SK-N-SH (cell line): ENCODE measurements around the gene FYB1. TPM values are rescaled to one million over a fixed set of nuclear protein-coding genes. Genes with fewer than 3 reads are reported as not detected.

Experiments
- CTCF ChIA-PET: fragments of 300-600, 350-600 bp; formaldehyde crosslinking; extraction: SDS; loops from one replicate; lab custom pipeline; 2021; lab: Yijun Ruan, JAX
- POLR2A ChIA-PET: fragments of 350-600 bp; sonication (Branson Sonifier 250); formaldehyde crosslinking; extraction: SDS; loops from one replicate; lab custom pipeline; 2020; ENCODE audit warnings: antibody characterized with exemption, inconsistent platforms; lab: Yijun Ruan, JAX
- DNase-seq: peaks from one replicate; pipeline ENCODE4 v3.0.0; 2012
- H2AFZ ChIP-seq: fragments of 200-600 bp; sonication (generic); 2 replicates; pipeline ENCODE4 v1.8.1; 2016; ENCODE audit warnings: antibody characterized with exemption, mild to moderate bottlenecking, low read depth
- H3F3A ChIP-seq: fragments of 200-600 bp; sonication (generic); replicated peaks from 2 replicates; pipeline ENCODE3; 2016; ENCODE audit warnings: antibody characterized with exemption, mild to moderate bottlenecking; ENCODE audit not compliant: insufficient read depth
- H3K27ac ChIP-seq, 2 experiments: fragments of 200-500 bp in 1 of 2; fragments of 200-600 bp in 1 of 2; sonication (Bioruptor generic) in 1 of 2; sonication (generic), shearing (Covaris generic) in 1 of 2; 2 replicates each; pipeline versions ENCODE4 v1.5.1 to v1.6.1; 2014 to 2016; ENCODE audit warnings: low read depth in 2 of 2, inconsistent platforms in 1 of 2, low read length in 1 of 2, mild to moderate bottlenecking in 1 of 2, mixed read lengths in 1 of 2
- H3K27me3 ChIP-seq: fragments of 200-600 bp; sonication (generic), shearing (Covaris generic); 2 replicates; pipeline ENCODE4 v1.6.1; 2016; ENCODE audit warnings: mixed run types; ENCODE audit not compliant: insufficient read depth
- H3K36me3 ChIP-seq, 2 experiments: fragments of 200-500 bp in 1 of 2; fragments of 200-600 bp in 1 of 2; sonication (Bioruptor generic) in 1 of 2; sonication (generic) in 1 of 2; replicated peaks in 1 of 2; 2 replicates each; pipeline versions ENCODE3 to v1.5.1; 2014 to 2016; ENCODE audit warnings: low read length in 1 of 2, mild to moderate bottlenecking in 1 of 2; ENCODE audit not compliant: insufficient read depth in 2 of 2, control insufficient read depth in 1 of 2
- H3K4me1 ChIP-seq, 2 experiments: fragments of 200-500 bp in 1 of 2; fragments of 200-600 bp in 1 of 2; sonication (Bioruptor generic) in 1 of 2; sonication (generic), shearing (Covaris generic) in 1 of 2; 2 replicates each; pipeline versions ENCODE4 v1.5.1 to v1.6.1; 2014 to 2016; ENCODE audit warnings: low read depth in 1 of 2, low read length in 1 of 2, mixed run types in 1 of 2; ENCODE audit not compliant: insufficient read depth in 2 of 2, control insufficient read depth in 1 of 2
- H3K4me2 ChIP-seq: fragments of 200-600 bp; sonication (generic), shearing (Covaris generic); 2 replicates; pipeline ENCODE4 v1.6.1; 2017; ENCODE audit warnings: mixed run types
- H3K4me3 ChIP-seq, 2 experiments: fragments of 200-500 bp in 1 of 2; fragments of 200-600 bp in 1 of 2; sonication (Bioruptor generic) in 1 of 2; sonication (generic), shearing (Covaris generic) in 1 of 2; 2 replicates each; pipeline versions ENCODE4 v1.5.1 to v1.8.1; 2014 to 2016; ENCODE audit warnings: low read depth in 2 of 2, inconsistent platforms in 1 of 2, low read length in 1 of 2, mild to moderate bottlenecking in 1 of 2, mixed read lengths in 1 of 2, moderate library complexity in 1 of 2
- H3K79me2 ChIP-seq: fragments of 200-600 bp; sonication (generic); 2 replicates; pipeline ENCODE4 v1.8.1; 2017; ENCODE audit warnings: mild to moderate bottlenecking; ENCODE audit not compliant: insufficient read depth
- H3K9ac ChIP-seq: fragments of 200-600 bp; sonication (generic); 2 replicates; pipeline ENCODE4 v1.6.1; 2017; ENCODE audit warnings: mixed run types
- H3K9me2 ChIP-seq: fragments of 200-600 bp; sonication (generic); 2 replicates; pipeline ENCODE4 v1.6.1; 2017; ENCODE audit warnings: mixed run types
- H3K9me3 ChIP-seq: fragments of 200-600 bp; sonication (generic); 2 replicates; pipeline ENCODE4 v1.6.1; 2017; ENCODE audit warnings: mixed run types, mild to moderate bottlenecking, moderate library complexity
- H4K20me1 ChIP-seq: fragments of 200-600 bp; sonication (generic); 2 replicates; pipeline ENCODE4 v1.6.1; 2017; ENCODE audit warnings: mild to moderate bottlenecking, mixed run types; ENCODE audit not compliant: insufficient read depth
- FOXJ3 ChIP-seq: sonication (generic); formaldehyde crosslinking; IDR thresholded peaks from 2 replicates; pipeline ENCODE4 v1.5.1; 2020; ENCODE audit warnings: mild to moderate bottlenecking, missing genetic modification reagents
- GATA2 ChIP-seq: sonication (generic); formaldehyde crosslinking; IDR thresholded peaks from 2 replicates; pipeline ENCODE4 v1.5.0; 2020; ENCODE audit warnings: mild to moderate bottlenecking, missing genetic modification reagents
- MEF2A ChIP-seq: IDR thresholded peaks from 2 replicates; pipeline ENCODE4 v1.4.0; 2012; ENCODE audit warnings: low read depth, borderline replicate concordance
- MXI1 ChIP-seq: IDR thresholded peaks from 2 replicates; pipeline ENCODE4 v1.6.1; 2012; ENCODE audit warnings: mild to moderate bottlenecking, low read depth, low read length, improper control_type of control experiment
- POLR2AphosphoS5 ChIP-seq: IDR thresholded peaks from 2 replicates; pipeline ENCODE4 v1.6.1; 2012; ENCODE audit warnings: low read depth, low read length
- RAD21 ChIP-seq: IDR thresholded peaks from 2 replicates; pipeline ENCODE4 v1.6.1; 2012; ENCODE audit warnings: mild to moderate bottlenecking, low read length
- RFX5 ChIP-seq: IDR thresholded peaks from 2 replicates; pipeline ENCODE4 v1.6.1; 2012; ENCODE audit warnings: mild to moderate bottlenecking, improper control_type of control experiment, low read length
- RXRA ChIP-seq: IDR thresholded peaks from 2 replicates; pipeline ENCODE4 v1.4.0; 2012; ENCODE audit warnings: low read depth, mild to moderate bottlenecking, borderline replicate concordance
- SIN3A ChIP-seq: IDR thresholded peaks from 2 replicates; pipeline ENCODE4 v1.6.1; 2012; ENCODE audit warnings: low read depth, mild to moderate bottlenecking, low read length, moderate library complexity, borderline replicate concordance
- YY1 ChIP-seq: IDR thresholded peaks from 2 replicates; pipeline ENCODE4 v1.4.0; 2012; ENCODE audit warnings: low read depth, mild to moderate bottlenecking
- WGBS: methylation state at CpG from one replicate; pipeline ENCODE4 v1.1.6; 2017; ENCODE audit warnings: low lambda C conversion rate; 5-methylcytosine and 5-hydroxymethylcytosine counted together
- polyA plus RNA-seq, 3 experiments: library from polyadenylated mRNA; depleted of rRNA; stranded (reverse); fragments of >200 nt; gene quantifications; 2 replicates each; pipeline ENCODE4 v1.2.3, GENCODE V29; 2012
- TF ChIP-seq, protein P1 (sequence below): IDR thresholded peaks from 2 replicates; pipeline ENCODE4; 2012
- TF ChIP-seq, protein P2 (sequence below): fragments of 200-600 bp; sonication (generic); IDR thresholded peaks from 2 replicates; pipeline ENCODE4 v1.6.1; 2017; ENCODE audit warnings: antibody characterized with exemption, mild to moderate bottlenecking, moderate library complexity
- TF ChIP-seq, protein P3 (sequence below): IDR thresholded peaks from 2 replicates; pipeline ENCODE4 v1.4.0; 2012; ENCODE audit warnings: low read depth, borderline replicate concordance
- TF ChIP-seq, protein P4 (sequence below): IDR thresholded peaks from 2 replicates; pipeline ENCODE4 v1.4.0; 2012; ENCODE audit warnings: low read depth
- TF ChIP-seq, protein P5 (sequence below): IDR thresholded peaks from 2 replicates; pipeline ENCODE4 v1.6.1; 2012; ENCODE audit warnings: mild to moderate bottlenecking, low read depth, low read length, moderate library complexity

FYB1 gene
- polyA plus RNA-seq, 1 of the 3 experiments (the other 2 are of a cell fraction), result not detected

DNA sequence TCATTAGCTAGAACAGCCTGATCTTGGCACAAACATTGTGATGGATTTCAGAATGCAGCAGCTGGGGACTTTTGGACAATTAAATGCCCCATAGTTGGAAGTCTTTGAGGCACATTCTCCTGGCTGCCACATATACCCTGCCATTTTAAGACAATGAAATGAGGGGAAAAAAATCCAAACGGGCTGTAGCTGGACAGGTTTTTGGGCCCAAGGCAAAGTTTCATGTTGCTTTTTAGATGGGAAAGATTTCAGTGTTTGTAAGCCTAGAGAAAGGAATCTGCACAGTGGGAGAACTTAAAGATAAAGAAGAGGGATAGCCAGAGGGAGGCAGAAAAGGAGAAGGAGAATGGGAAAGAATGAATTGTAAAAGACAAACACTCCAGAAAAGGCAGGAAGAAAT is 115.1 kb downstream of the FYB1 start:
- DNase-seq, result no peak
- H3K9me3 ChIP-seq, result no peaks in the 10 kb centered on the region
- no peak overlapping the region for H2AFZ ChIP-seq
- ChIA-PET CTCF (interaction anchor here (1.4 kb wide), 2 partner anchors 12 to 113 kb away, joined by 3 read pairs; no protein-coding TSS in a partner anchor), POLR2A (no interaction called here)
- H3K4me2 ChIP-seq, result no peak overlapping the region
- TF ChIP-seq, protein P1, sequence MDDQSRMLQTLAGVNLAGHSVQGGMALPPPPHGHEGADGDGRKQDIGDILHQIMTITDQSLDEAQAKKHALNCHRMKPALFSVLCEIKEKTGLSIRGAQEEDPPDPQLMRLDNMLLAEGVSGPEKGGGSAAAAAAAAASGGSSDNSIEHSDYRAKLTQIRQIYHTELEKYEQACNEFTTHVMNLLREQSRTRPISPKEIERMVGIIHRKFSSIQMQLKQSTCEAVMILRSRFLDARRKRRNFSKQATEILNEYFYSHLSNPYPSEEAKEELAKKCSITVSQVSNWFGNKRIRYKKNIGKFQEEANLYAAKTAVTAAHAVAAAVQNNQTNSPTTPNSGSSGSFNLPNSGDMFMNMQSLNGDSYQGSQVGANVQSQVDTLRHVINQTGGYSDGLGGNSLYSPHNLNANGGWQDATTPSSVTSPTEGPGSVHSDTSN, result no peak
- TF ChIP-seq YY1 (no peak), GATA2 (no peak)
- TF ChIP-seq, protein P2, sequence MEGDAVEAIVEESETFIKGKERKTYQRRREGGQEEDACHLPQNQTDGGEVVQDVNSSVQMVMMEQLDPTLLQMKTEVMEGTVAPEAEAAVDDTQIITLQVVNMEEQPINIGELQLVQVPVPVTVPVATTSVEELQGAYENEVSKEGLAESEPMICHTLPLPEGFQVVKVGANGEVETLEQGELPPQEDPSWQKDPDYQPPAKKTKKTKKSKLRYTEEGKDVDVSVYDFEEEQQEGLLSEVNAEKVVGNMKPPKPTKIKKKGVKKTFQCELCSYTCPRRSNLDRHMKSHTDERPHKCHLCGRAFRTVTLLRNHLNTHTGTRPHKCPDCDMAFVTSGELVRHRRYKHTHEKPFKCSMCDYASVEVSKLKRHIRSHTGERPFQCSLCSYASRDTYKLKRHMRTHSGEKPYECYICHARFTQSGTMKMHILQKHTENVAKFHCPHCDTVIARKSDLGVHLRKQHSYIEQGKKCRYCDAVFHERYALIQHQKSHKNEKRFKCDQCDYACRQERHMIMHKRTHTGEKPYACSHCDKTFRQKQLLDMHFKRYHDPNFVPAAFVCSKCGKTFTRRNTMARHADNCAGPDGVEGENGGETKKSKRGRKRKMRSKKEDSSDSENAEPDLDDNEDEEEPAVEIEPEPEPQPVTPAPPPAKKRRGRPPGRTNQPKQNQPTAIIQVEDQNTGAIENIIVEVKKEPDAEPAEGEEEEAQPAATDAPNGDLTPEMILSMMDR, result no peak
- H3K9me2 ChIP-seq, result no peaks in the 10 kb centered on the region
- WGBS, result 35% methylated on average over 1 of the region's 1 CpG
- no peaks in the 10 kb centered on the region; the same call in 1 of the 2 replicates for H3K27me3 ChIP-seq
- no peak overlapping the region for H3K4me3 ChIP-seq
- H3F3A ChIP-seq, result peaks cover 26% of the 10 kb centered on the region
- no peaks in the 10 kb centered on the region for H3K79me2 ChIP-seq
- H4K20me1 ChIP-seq, result no peaks in the 10 kb centered on the region
- no peak overlapping the region for H3K9ac ChIP-seq
- H3K27ac ChIP-seq, result no peak overlapping the region
- no peaks in the 10 kb centered on the region for H3K36me3 ChIP-seq
- peaks cover 0 to 14% of the 10 kb centered on the region in 2 experiments; a peak in 2 of 4 replicates for H3K4me1 ChIP-seq

DNA sequence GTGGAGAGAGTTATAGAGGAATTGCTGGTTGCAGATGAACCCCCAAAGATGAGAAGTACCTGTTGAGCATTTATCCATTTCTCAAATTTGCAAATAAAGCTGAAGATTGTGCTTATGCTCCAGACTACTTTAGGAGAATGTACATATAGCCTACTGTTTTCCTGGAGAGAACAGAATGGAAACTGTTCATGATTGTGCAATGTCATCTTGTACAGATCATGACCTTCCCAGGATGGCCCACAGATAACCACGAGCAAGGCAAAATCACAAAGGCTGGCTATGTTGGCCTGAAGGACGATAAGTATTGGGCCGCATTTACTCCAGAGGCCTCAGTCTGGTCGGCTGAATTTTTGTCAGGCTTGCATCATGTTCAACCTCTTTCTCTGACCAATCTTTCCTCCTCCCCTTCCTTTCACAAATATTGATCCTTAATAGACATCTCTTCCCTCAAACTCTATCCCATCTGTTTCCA is 116.6 kb downstream of the FYB1 start:
- Histone ChIP-seq H3K36me3 (no peaks in the 10 kb centered on the region), H3K27ac (peak overlapping the region in 1 of 2 experiments; percentile 82; a peak in 2 of 4 replicates), H3F3A (peaks cover 24% of the 10 kb centered on the region), H4K20me1 (no peaks in the 10 kb centered on the region), H3K9ac (no peak overlapping the region), H3K79me2 (no peaks in the 10 kb centered on the region), H3K9me3 (no peaks in the 10 kb centered on the region), H3K4me1 (peaks cover 0 to 14% of the 10 kb centered on the region in 2 experiments; a peak in 2 of 4 replicates), H3K4me2 (no peak overlapping the region), H3K4me3 (no peak overlapping the region), H3K9me2 (no peaks in the 10 kb centered on the region), H2AFZ (peak overlapping the region; percentile 41; the same call in 1 of the 2 replicates), H3K27me3 (no peaks in the 10 kb centered on the region)
- ChIA-PET POLR2A (interaction anchor here (0.8 kb wide), 1 partner anchor 15 kb away, joined by 3 read pairs; no protein-coding TSS in a partner anchor), CTCF (no interaction called here)
- no peak for DNase-seq
- WGBS, result 39% methylated on average over 4 of the region's 4 CpGs
- TF ChIP-seq RXRA (no peak), SIN3A (no peak), MEF2A (no peak), RFX5 (no peak), MXI1 (no peak), POLR2AphosphoS5 (no peak), RAD21 (no peak), FOXJ3 (CRISPR knock-in tag) (no peak)
- TF ChIP-seq, protein P3, sequence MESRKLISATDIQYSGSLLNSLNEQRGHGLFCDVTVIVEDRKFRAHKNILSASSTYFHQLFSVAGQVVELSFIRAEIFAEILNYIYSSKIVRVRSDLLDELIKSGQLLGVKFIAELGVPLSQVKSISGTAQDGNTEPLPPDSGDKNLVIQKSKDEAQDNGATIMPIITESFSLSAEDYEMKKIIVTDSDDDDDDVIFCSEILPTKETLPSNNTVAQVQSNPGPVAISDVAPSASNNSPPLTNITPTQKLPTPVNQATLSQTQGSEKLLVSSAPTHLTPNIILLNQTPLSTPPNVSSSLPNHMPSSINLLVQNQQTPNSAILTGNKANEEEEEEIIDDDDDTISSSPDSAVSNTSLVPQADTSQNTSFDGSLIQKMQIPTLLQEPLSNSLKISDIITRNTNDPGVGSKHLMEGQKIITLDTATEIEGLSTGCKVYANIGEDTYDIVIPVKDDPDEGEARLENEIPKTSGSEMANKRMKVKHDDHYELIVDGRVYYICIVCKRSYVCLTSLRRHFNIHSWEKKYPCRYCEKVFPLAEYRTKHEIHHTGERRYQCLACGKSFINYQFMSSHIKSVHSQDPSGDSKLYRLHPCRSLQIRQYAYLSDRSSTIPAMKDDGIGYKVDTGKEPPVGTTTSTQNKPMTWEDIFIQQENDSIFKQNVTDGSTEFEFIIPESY, result no peak
- TF ChIP-seq, protein P4, sequence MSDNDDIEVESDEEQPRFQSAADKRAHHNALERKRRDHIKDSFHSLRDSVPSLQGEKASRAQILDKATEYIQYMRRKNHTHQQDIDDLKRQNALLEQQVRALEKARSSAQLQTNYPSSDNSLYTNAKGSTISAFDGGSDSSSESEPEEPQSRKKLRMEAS, result no peak
- TF ChIP-seq, protein P5, sequence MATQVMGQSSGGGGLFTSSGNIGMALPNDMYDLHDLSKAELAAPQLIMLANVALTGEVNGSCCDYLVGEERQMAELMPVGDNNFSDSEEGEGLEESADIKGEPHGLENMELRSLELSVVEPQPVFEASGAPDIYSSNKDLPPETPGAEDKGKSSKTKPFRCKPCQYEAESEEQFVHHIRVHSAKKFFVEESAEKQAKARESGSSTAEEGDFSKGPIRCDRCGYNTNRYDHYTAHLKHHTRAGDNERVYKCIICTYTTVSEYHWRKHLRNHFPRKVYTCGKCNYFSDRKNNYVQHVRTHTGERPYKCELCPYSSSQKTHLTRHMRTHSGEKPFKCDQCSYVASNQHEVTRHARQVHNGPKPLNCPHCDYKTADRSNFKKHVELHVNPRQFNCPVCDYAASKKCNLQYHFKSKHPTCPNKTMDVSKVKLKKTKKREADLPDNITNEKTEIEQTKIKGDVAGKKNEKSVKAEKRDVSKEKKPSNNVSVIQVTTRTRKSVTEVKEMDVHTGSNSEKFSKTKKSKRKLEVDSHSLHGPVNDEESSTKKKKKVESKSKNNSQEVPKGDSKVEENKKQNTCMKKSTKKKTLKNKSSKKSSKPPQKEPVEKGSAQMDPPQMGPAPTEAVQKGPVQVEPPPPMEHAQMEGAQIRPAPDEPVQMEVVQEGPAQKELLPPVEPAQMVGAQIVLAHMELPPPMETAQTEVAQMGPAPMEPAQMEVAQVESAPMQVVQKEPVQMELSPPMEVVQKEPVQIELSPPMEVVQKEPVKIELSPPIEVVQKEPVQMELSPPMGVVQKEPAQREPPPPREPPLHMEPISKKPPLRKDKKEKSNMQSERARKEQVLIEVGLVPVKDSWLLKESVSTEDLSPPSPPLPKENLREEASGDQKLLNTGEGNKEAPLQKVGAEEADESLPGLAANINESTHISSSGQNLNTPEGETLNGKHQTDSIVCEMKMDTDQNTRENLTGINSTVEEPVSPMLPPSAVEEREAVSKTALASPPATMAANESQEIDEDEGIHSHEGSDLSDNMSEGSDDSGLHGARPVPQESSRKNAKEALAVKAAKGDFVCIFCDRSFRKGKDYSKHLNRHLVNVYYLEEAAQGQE, result no peak
- TF ChIP-seq, protein P2, result no peak
